GM06990 (cell line): Measurements from ENCODE around the gene SLC39A13.

Experiments
- DNase-seq: peaks from one replicate; pipeline ENCODE4 v3.0.0-alpha.2; 2011; ENCODE audit not compliant: insufficient read length; ENCODE audit errors: extremely low read depth
- H3K27me3 ChIP-seq: replicated peaks from 2 replicates; pipeline ENCODE4 v1.6.0; 2011; ENCODE audit warnings: low read length; ENCODE audit not compliant: control insufficient read depth, insufficient read depth
- H3K36me3 ChIP-seq: 2 replicates; pipeline ENCODE4 v1.5.1; 2011; ENCODE audit warnings: low read length; ENCODE audit not compliant: control insufficient read depth, insufficient read depth
- H3K4me3 ChIP-seq: replicated peaks from 2 replicates; pipeline ENCODE4 v1.5.1; 2011; ENCODE audit warnings: low read depth, mild to moderate bottlenecking, control low read depth, low read length
- TF ChIP-seq, protein P1 (sequence below): IDR thresholded peaks from 2 replicates; pipeline ENCODE4 v1.5.1; 2011; ENCODE audit warnings: low read length, control low read depth, mild to moderate bottlenecking, inconsistent platforms; ENCODE audit not compliant: insufficient read depth, poor library complexity, severe bottlenecking

Gene SLC39A13

DNA sequence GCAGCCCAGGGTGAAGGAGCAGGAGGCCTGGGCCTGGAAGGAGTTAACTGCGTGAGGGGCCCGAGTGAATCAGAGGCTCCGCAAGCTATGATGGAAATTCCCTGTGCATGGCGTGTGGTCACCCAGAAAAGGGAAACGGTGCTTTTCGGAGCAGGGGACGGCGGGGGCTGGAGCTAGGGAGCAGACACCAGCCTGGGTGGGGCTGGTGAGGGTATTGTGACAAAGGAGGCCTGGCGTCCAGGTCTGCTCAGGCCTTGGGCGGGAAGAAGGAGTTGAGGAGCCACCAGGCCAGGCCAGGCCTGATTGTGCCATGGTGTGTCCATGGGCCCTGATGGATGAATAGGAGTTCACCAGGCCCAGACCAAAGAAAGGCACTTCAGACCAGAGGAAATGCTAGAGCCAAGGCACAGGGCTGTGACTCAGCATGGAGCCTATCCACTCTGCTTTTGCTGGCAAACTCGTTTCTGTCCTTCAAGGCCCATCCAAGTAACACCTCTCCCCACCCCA lies 17.3 kb upstream of the SLC39A13 start:
- no peak for DNase-seq
- H3K4me3 ChIP-seq, result no peak overlapping the region
- TF ChIP-seq, protein P1, sequence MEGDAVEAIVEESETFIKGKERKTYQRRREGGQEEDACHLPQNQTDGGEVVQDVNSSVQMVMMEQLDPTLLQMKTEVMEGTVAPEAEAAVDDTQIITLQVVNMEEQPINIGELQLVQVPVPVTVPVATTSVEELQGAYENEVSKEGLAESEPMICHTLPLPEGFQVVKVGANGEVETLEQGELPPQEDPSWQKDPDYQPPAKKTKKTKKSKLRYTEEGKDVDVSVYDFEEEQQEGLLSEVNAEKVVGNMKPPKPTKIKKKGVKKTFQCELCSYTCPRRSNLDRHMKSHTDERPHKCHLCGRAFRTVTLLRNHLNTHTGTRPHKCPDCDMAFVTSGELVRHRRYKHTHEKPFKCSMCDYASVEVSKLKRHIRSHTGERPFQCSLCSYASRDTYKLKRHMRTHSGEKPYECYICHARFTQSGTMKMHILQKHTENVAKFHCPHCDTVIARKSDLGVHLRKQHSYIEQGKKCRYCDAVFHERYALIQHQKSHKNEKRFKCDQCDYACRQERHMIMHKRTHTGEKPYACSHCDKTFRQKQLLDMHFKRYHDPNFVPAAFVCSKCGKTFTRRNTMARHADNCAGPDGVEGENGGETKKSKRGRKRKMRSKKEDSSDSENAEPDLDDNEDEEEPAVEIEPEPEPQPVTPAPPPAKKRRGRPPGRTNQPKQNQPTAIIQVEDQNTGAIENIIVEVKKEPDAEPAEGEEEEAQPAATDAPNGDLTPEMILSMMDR, result no peak
- no peaks in the 10 kb centered on the region for H3K27me3 ChIP-seq
- H3K36me3 ChIP-seq, result no peaks in the 10 kb centered on the region

GRCh38 chr11:47391711-47392432 lies 16.5 kb upstream of the SLC39A13 start:
- H3K36me3 ChIP-seq, result no peaks in the 10 kb centered on the region
- TF ChIP-seq, protein P1, result no peak
- H3K27me3 ChIP-seq, result no peaks in the 10 kb centered on the region
- no peak for DNase-seq
- no peak overlapping the region for H3K4me3 ChIP-seq

DNA sequence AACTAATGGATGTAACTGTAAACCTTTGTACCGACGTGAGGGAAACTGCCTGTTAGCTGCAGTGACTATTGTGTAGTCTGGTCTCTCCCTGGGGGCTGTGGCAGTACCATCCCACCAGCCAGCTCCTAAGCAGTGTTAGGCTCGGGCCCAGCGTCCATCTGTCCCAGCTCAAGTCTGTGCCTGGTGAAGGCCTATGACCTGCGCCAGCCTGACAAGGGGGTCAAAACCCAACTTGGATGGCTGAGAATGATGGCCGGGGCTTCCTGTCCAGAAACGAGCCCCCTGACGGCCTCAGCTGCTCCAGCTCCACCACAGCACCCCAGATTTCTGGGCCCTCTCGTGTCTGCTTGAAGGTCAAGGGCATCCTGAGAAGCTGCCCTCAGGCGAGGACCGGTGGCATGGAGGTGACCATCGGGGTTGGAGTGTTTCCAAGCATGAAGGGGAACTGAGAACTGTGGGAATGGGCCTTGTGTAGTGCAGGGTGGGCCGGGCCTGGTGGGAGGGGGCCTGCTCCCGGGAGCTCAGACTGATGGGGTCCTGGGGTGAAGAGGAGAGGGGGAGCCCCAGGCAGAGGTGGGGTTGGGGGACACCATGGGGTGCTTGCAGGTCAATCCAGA lies 15.7 kb upstream of the SLC39A13 start:
- Histone ChIP-seq H3K27me3 (no peaks in the 10 kb centered on the region), H3K4me3 (no peak overlapping the region), H3K36me3 (no peaks in the 10 kb centered on the region)
- no peak for DNase-seq
- TF ChIP-seq, protein P1, result no peak

DNA sequence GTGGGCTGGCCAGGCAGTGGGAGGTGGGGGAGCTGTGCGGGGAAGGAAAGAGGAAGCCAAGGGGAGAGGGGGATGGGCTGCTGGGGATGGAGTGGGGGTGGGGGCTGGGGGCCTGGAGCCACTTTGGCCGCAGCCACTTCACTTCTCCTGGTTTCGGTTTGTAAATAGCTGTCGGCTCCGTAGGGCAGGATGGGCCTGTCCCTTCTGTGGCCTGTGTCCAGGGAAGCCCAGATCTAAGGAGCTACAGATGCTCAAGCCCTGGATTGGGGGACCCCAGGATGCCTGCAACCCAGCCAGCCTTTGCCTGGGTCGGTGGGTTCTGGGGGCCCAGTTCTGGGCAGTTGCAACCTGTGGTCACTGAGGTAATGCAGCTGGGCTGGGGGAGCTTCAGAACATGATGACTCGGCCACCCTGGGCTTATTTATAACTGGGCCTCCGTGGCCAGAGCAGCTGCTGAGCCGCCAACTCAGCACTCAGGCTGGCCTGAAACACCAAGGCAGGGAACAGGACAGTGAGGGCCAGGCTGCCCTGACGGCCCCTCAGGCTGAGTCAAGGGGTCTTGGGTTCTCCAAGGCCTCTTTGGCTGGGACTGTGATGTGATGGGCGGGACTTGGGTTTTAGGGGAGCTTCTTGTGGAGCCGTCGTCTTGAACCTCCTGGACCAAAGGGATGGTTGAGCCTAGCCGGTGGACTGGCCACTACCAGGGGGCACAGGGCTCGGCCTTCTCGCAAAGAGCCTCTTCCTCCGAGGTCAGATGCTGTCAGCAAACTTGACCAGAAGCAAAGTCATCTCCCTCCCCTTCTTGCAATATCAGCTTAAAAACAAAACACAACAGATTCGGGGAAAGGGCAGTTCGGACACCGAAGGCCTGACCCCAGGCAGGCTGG lies 15.0 kb upstream of the SLC39A13 start:
- Histone ChIP-seq H3K36me3 (no peaks in the 10 kb centered on the region), H3K27me3 (no peaks in the 10 kb centered on the region), H3K4me3 (no peak overlapping the region)
- DNase-seq, result no peak
- TF ChIP-seq, protein P1, result no peak

GRCh38 chr11:47394050-47394321 lies 14.4 kb upstream of the SLC39A13 start:
- no peaks in the 10 kb centered on the region for H3K36me3 ChIP-seq
- DNase-seq, result no peak
- H3K4me3 ChIP-seq, result no peak overlapping the region
- H3K27me3 ChIP-seq, result no peaks in the 10 kb centered on the region
- TF ChIP-seq, protein P1, result no peak
